ENCODE results near the gene TDRD12. TPM values are rescaled to one million over a fixed set of nuclear protein-coding genes. Genes with fewer than 3 reads are reported as not detected.
"Not testable (repeated sequence)": the region's sequence is repeated elsewhere in the genome, so short reads cannot be mapped to it uniquely, and the experiment has no call there.

TDRD12 gene
- total RNA-seq, 2 experiments from 2014 or later, result 0.12 to 0.23 TPM

GRCh38 chr19:32749361-32749760 is 29.8 kb downstream of the TDRD12 start:
- POLR2A ChIA-PET, result no interaction called here
- H3K27ac Mint-ChIP-seq, result no peak overlapping the region
- peaks cover 10% of the 10 kb centered on the region for H3K4me1 Mint-ChIP-seq
- peaks cover 24% of the 10 kb centered on the region for H3K27me3 Mint-ChIP-seq
- no peaks in the 10 kb centered on the region for H3K36me3 Mint-ChIP-seq (ENCODE audit: low read depth)
- ATAC-seq, result no peak
- intact Hi-C loops (cut with DNase I, micrococcal nuclease), result loop anchor here in 1 of 2 experiments (5.0 kb wide), 1 partner anchor 43 kb away; no protein-coding TSS in a partner anchor
- CTCF ChIA-PET, result no interaction called here
- no peak for DNase-seq
- H3K4me3 Mint-ChIP-seq, result no peak overlapping the region
- no peaks in the 10 kb centered on the region for H3K9me3 Mint-ChIP-seq (ENCODE audit: low read depth)

DNA sequence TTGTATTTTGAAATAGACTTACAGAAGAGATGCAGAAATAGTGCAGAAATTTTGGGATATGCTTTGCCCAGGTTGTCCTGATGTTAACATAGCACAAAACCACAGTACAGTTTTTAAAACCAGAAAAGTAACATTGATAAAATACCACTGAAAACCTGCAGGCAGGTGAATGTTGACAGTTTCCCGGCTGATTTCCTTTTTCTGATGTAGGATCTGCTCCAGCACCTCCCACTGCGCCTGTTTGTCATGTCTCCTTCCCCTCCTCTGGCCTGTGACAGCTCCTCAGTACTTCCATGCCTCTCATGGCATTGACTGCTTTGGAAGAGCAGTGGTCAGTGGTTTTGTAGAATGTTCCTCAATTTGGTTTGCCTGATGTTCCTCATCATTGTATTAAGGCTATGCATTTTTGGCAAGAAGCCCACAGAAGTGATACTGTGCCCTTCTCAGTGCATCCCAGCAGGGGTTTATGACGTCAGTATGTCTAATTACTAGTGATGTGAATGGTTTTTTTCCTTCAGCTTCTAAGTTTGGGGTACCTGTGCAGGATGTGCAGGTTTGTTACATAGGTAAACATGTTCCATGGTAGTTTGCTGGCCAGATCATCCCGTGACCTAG is 31.0 kb downstream of the TDRD12 start:
- CTCF ChIA-PET, result no interaction called here
- no peak overlapping the region for H3K4me3 Mint-ChIP-seq
- no peaks in the 10 kb centered on the region for H3K36me3 Mint-ChIP-seq (ENCODE audit: low read depth)
- ATAC-seq, result no peak
- peaks cover 10% of the 10 kb centered on the region for H3K4me1 Mint-ChIP-seq
- peaks cover 32% of the 10 kb centered on the region for H3K27me3 Mint-ChIP-seq
- no peaks in the 10 kb centered on the region for H3K9me3 Mint-ChIP-seq (ENCODE audit: low read depth)
- POLR2A ChIA-PET, result no interaction called here
- no peak overlapping the region for H3K27ac Mint-ChIP-seq
- intact Hi-C loops (cut with DNase I, micrococcal nuclease), result no loop called here
- DNase-seq, result no peak

GRCh38 chr19:32751066-32751465 is 31.5 kb downstream of the TDRD12 start:
- no peak for ATAC-seq
- Mint-ChIP-seq H3K4me1 (peaks cover 10% of the 10 kb centered on the region), H3K27me3 (peaks cover 33% of the 10 kb centered on the region), H3K9me3 (ENCODE audit: low read depth) (no peaks in the 10 kb centered on the region), H3K4me3 (no peak overlapping the region), H3K27ac (no peak overlapping the region), H3K36me3 (ENCODE audit: low read depth) (no peaks in the 10 kb centered on the region)
- ChIA-PET CTCF (no interaction called here), POLR2A (no interaction called here)
- no peak for DNase-seq
- intact Hi-C loops (cut with DNase I, micrococcal nuclease), result no loop called here

- Mint-ChIP-seq H3K27ac (no peak overlapping the region), H3K27me3 (peaks cover 20% of the 10 kb centered on the region), H3K4me3 (no peak overlapping the region), H3K4me1 (no peaks in the 10 kb centered on the region), H3K9me3 (ENCODE audit: low read depth) (peaks cover 4% of the 10 kb centered on the region), H3K36me3 (ENCODE audit: low read depth) (no peaks in the 10 kb centered on the region)
- ATAC-seq (no peak), DNase-seq (no peak)
- ChIA-PET CTCF (no interaction called here), POLR2A (no interaction called here)
- intact Hi-C loops (cut with DNase I, micrococcal nuclease), result no loop called here
Measured at GRCh38 chr19:32757189-32757588, 37.6 kb downstream of the TDRD12 start.

- H3K27me3 Mint-ChIP-seq; H3K9me3 Mint-ChIP-seq (ENCODE audit: low read depth); POLR2A ChIA-PET; H3K4me1 Mint-ChIP-seq; H3K27ac Mint-ChIP-seq; H3K36me3 Mint-ChIP-seq (ENCODE audit: low read depth); intact Hi-C loops (cut with DNase I, micrococcal nuclease); CTCF ChIA-PET; DNase-seq; H3K4me3 Mint-ChIP-seq; ATAC-seq: not testable (repeated sequence)
Measured at GRCh38 chr19:32765365-32765764, 45.8 kb downstream of the TDRD12 start.

GRCh38 chr19:32767951-32768679 is 48.5 kb downstream of the TDRD12 start:
- Mint-ChIP-seq H3K27ac (no peak overlapping the region), H3K9me3 (ENCODE audit: low read depth) (no peaks in the 10 kb centered on the region), H3K4me3 (no peak overlapping the region), H3K36me3 (ENCODE audit: low read depth) (no peaks in the 10 kb centered on the region), H3K4me1 (no peaks in the 10 kb centered on the region), H3K27me3 (no peaks in the 10 kb centered on the region)
- intact Hi-C loops (cut with DNase I, micrococcal nuclease), result no loop called here
- DNase-seq, result no peak
- CTCF ChIA-PET, result interaction anchor here (1.3 kb wide), 1 partner anchor 21 kb away, joined by 3 read pairs; no protein-coding TSS in a partner anchor
- ATAC-seq, result no peak
- POLR2A ChIA-PET, result no interaction called here

- POLR2A ChIA-PET, result no interaction called here
- DNase-seq, result no peak
- H3K27ac Mint-ChIP-seq, result no peak overlapping the region
- no peak for ATAC-seq
- intact Hi-C loops (cut with DNase I, micrococcal nuclease), result no loop called here
- CTCF ChIA-PET, result no interaction called here
- no peaks in the 10 kb centered on the region for H3K9me3 Mint-ChIP-seq (ENCODE audit: low read depth)
- no peaks in the 10 kb centered on the region for H3K27me3 Mint-ChIP-seq
- no peaks in the 10 kb centered on the region for H3K4me1 Mint-ChIP-seq
- H3K4me3 Mint-ChIP-seq, result no peak overlapping the region
- H3K36me3 Mint-ChIP-seq (ENCODE audit: low read depth), result no peaks in the 10 kb centered on the region
Measured at GRCh38 chr19:32771596-32771995, 52.0 kb downstream of the TDRD12 start.

DNA sequence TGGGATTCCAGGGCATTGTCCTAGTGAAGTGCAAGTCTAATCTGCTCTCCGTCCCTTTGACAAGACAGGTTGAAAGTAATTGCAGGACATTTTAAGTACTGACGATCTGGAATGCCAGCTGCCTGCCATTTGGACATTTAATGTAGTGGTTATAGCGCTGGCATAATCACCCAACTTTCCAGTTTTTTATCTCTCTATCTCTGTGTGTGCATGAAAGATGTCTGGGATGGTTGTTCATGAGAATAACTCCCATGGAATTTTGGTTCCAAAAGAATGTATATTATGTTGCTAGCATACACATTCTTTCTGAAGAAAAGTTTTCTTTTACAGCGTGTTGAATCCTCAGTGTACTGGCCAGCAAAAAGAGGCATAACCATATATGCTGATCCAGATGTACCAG is 53.6 kb downstream of the TDRD12 start:
- Mint-ChIP-seq H3K27me3 (no peaks in the 10 kb centered on the region), H3K27ac (no peak overlapping the region), H3K36me3 (ENCODE audit: low read depth) (no peaks in the 10 kb centered on the region), H3K4me1 (peaks cover 3% of the 10 kb centered on the region), H3K4me3 (no peak overlapping the region), H3K9me3 (ENCODE audit: low read depth) (no peaks in the 10 kb centered on the region)
- ChIA-PET CTCF (no interaction called here), POLR2A (no interaction called here)
- intact Hi-C loops (cut with DNase I, micrococcal nuclease), result no loop called here
- ATAC-seq (no peak), DNase-seq (no peak)

DNA sequence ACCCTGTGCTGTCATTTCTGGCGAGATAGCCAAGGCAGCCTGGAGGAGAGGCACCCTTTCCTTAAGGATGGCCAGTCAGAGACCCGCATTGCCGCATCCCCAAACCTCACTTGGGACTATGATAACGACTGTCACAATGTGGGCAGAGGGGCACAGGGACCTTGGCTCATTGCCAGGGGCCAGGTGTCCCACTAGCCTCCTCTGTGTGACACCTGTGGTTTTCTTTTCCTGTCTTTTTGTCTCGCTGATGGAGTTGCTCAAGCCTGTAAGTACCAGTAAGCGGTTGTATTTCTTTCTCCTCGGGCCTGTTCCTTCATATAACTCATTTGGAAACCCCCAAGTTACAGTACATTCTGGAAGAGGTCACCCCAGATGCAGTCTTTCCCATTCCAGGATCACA is 59.5 kb downstream of the TDRD12 start:
- ChIA-PET POLR2A (no interaction called here), CTCF (no interaction called here)
- Mint-ChIP-seq H3K4me3 (no peak overlapping the region), H3K27me3 (no peaks in the 10 kb centered on the region), H3K4me1 (peaks cover 3% of the 10 kb centered on the region), H3K27ac (no peak overlapping the region), H3K9me3 (ENCODE audit: low read depth) (peaks cover 13% of the 10 kb centered on the region), H3K36me3 (ENCODE audit: low read depth) (peaks cover 3% of the 10 kb centered on the region)
- intact Hi-C loops (cut with DNase I, micrococcal nuclease), result no loop called here
- DNase-seq (no peak), ATAC-seq (no peak)

DNA sequence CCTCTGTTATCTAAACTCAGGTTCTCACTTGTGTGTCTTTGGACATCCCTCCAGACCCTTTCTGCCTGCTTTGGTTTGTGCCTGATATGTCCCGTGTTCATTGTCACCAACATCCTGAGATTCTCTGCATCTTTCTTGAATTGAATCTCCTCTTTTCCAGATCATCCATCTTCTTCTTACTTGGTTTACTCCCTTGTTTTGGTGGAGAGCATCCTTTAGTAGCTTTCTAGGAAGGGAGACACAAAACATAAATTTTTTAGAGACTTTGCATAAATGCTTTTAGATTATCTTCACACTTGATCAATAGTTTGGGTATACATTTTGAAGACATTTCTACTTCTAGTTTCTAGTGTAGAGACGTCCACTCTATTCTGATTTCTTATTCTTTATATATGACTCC is 61.7 kb downstream of the TDRD12 start:
- CTCF ChIA-PET, result no interaction called here
- ATAC-seq, result no peak
- DNase-seq, result no peak
- Mint-ChIP-seq H3K36me3 (ENCODE audit: low read depth) (peaks cover 3% of the 10 kb centered on the region), H3K27me3 (no peaks in the 10 kb centered on the region), H3K27ac (no peak overlapping the region), H3K4me3 (no peak overlapping the region), H3K4me1 (peaks cover 3% of the 10 kb centered on the region), H3K9me3 (ENCODE audit: low read depth) (peaks cover 23% of the 10 kb centered on the region)
- POLR2A ChIA-PET, result no interaction called here
- intact Hi-C loops (cut with DNase I, micrococcal nuclease), result no loop called here

GRCh38 chr19:32782089-32782488 is 62.5 kb downstream of the TDRD12 start:
- H3K27me3 Mint-ChIP-seq; ATAC-seq; DNase-seq; H3K36me3 Mint-ChIP-seq (ENCODE audit: low read depth); H3K4me1 Mint-ChIP-seq; POLR2A ChIA-PET; CTCF ChIA-PET; H3K27ac Mint-ChIP-seq; H3K4me3 Mint-ChIP-seq; intact Hi-C loops (cut with DNase I, micrococcal nuclease): not testable (repeated sequence)
- peaks cover 27% of the 10 kb centered on the region for H3K9me3 Mint-ChIP-seq (ENCODE audit: low read depth)

DNA sequence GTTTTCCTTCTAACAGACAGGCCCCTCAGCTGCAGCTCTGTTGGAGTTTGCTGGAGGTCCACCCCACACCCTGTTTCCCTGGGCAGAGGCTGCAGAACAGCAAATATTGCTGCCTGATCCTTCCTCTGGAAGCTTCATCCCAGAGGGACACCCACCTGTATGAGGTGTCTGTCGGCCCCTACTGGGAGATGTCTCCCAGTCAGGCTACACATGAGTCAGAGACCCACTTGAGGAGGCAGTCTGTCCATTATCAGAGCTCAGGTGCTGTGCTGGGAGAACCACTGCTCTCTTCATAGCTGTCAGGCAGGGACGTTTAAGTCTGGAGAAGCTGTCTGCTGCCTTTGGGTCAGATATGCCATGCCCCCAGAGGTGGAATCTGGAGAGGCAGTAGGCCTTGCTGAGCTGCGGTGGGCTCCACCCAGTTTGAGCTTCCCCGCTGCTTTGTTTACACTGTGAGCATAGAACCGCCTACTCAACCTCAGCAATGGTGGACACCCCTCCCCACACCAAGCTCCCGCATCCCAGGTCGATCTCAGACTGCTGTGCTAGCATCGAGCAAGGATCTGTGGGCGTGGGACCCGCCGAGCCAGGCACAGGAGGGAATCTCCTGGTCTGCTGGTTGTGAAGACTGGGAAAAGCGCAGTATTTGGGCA is 67.7 kb downstream of the TDRD12 start:
- Mint-ChIP-seq H3K4me1 (peaks cover 12% of the 10 kb centered on the region), H3K9me3 (ENCODE audit: low read depth) (peaks cover 21% of the 10 kb centered on the region)
- H3K36me3 Mint-ChIP-seq (ENCODE audit: low read depth); intact Hi-C loops (cut with DNase I, micrococcal nuclease); H3K27me3 Mint-ChIP-seq; DNase-seq; H3K27ac Mint-ChIP-seq; ATAC-seq; H3K4me3 Mint-ChIP-seq: not testable (repeated sequence)
- POLR2A ChIA-PET, result interaction anchor here (0.6 kb wide), 1 partner anchor 90 kb away, joined by 5 read pairs; no protein-coding TSS in a partner anchor
- CTCF ChIA-PET, result interaction anchor here (0.6 to 0.8 kb wide), 2 partner anchors 49 to 474 kb away, joined by 3 read pairs; no protein-coding TSS in a partner anchor

All from activated CD4-positive, alpha-beta T cell treated with anti-CD3 and anti-CD28 coated beads for 36 hours (primary cell).